ENCODE results near the gene PID1.

- TF ChIP-seq CTCF (IDR thresholded peaks at IDR 0.05) = no peak
- TF ChIP-seq EZH2 (IDR thresholded peaks at IDR 0.05) = no peak
Observed at GRCh38 chr2:229022071-229022470, 249.0 kb downstream of the PID1 start.

All from neural progenitor cell (in vitro differentiated cells).